K562 (cell line): ENCODE results near the gene DDX54. TPM values are rescaled to one million over a fixed set of nuclear protein-coding genes. Genes with fewer than 3 reads are reported as not detected.

Source experiments
- ATAC-seq: fragments of 200-7000 bp; cut with Tn5 transposase; 3 replicates; pipeline ENCODE4 v1.9.1; 2020; ENCODE audit warnings: moderate library complexity
- BruUV-seq: library from RNA; stranded (reverse); fragments of 400-500 nt; replicated peaks from 2 replicates; lab custom pipeline; 2021; lab: Mats Ljungman, UMichigan
- CTCF ChIA-PET: fragments of 300-600 bp; formaldehyde crosslinking; extraction: SDS; loops from one replicate; lab custom pipeline; 2021; ENCODE audit warnings: low intra/inter-chr PET ratio; lab: Yijun Ruan, JAX
- POLR2A ChIA-PET: fragments of 300-600, 350-650 bp; sonication (Branson Sonifier 250); formaldehyde crosslinking; extraction: SDS; loops from one replicate; lab custom pipeline; 2021; ENCODE audit warnings: antibody characterized with exemption, inconsistent platforms; lab: Yijun Ruan, JAX
- DNase-seq, 4 experiments: peaks; one replicate each; pipeline versions ENCODE4 v3.0.0 to v3.0.0-alpha.2; 2011 to 2018; ENCODE audit warnings: low spot score in 3 of 4, mixed read lengths in 3 of 4; ENCODE audit errors: extremely low read depth in 1 of 4
- FAIRE-seq: peaks from 2 replicates; lab custom pipeline; 2011; peaks lifted over from hg19 to GRCh38; lab: Jason Lieb, UNC
- H2AFZ ChIP-seq: 2 replicates; pipeline ENCODE4 v1.6.0; 2011; ENCODE audit warnings: low read depth, low read length, control low read depth, inconsistent platforms
- H3K27ac ChIP-seq: fragments of 200-600 bp; 3 replicates; pipeline ENCODE4 v1.8.0; 2011; ENCODE audit warnings: low read depth, mild to moderate bottlenecking, control low read depth, inconsistent platforms, low read length, moderate library complexity, mixed read lengths; ENCODE audit errors: extremely low read depth
- H3K27me3 ChIP-seq, 2 experiments: fragments of 300-600 bp in 1 of 2; 2 replicates in 1 of 2; 3 replicates in 1 of 2; pipeline versions ENCODE4 v1.6.0 to v1.8.0; 2011; ENCODE audit warnings: inconsistent platforms in 2 of 2, low read length in 2 of 2, mild to moderate bottlenecking in 1 of 2, mixed read lengths in 1 of 2, moderate library complexity in 1 of 2; ENCODE audit not compliant: control insufficient read depth in 2 of 2, insufficient read depth in 2 of 2
- H3K36me3 ChIP-seq: fragments of 300-600 bp; 3 replicates; pipeline ENCODE4 v1.8.0; 2011; ENCODE audit warnings: mild to moderate bottlenecking, low read length, inconsistent platforms; ENCODE audit not compliant: control insufficient read depth, insufficient read depth
- H3K4me1 ChIP-seq, 2 experiments: fragments of 200-600 bp in 1 of 2; replicated peaks in 1 of 2; 2 replicates in 1 of 2; 3 replicates in 1 of 2; pipeline versions ENCODE4 v1.5.1 to v1.8.0; 2011; ENCODE audit warnings: inconsistent platforms in 2 of 2, low read length in 2 of 2, mild to moderate bottlenecking in 1 of 2, mixed read lengths in 1 of 2, moderate library complexity in 1 of 2; ENCODE audit not compliant: control insufficient read depth in 2 of 2, insufficient read depth in 2 of 2
- H3K4me2 ChIP-seq: 2 replicates; pipeline ENCODE4 v1.6.1; 2011; ENCODE audit warnings: low read length, control low read depth, inconsistent platforms, mixed read lengths; ENCODE audit not compliant: insufficient read depth
- H3K4me3 ChIP-seq: fragments of 200-600 bp; sonication (generic), shearing (Covaris generic); 2 replicates; pipeline ENCODE4 v1.5.1; 2016; ENCODE audit warnings: control low read depth, inconsistent platforms
- H3K79me2 ChIP-seq: fragments of 200-600 bp; 3 replicates; pipeline ENCODE4 v1.8.0; 2011; ENCODE audit warnings: low read length, inconsistent platforms; ENCODE audit not compliant: control insufficient read depth, insufficient read depth
- H3K9ac ChIP-seq, 2 experiments: 2 replicates each; pipeline versions ENCODE4 v1.6.0 to v1.6.1; 2011; ENCODE audit warnings: low read depth in 2 of 2, low read length in 2 of 2, control low read depth in 1 of 2, inconsistent platforms in 1 of 2, mild to moderate bottlenecking in 1 of 2, mixed read lengths in 1 of 2; ENCODE audit not compliant: insufficient read depth in 1 of 2
- H3K9me1 ChIP-seq: one replicate; pipeline ENCODE4 v1.6.0; 2011; ENCODE audit warnings: inconsistent platforms, mild to moderate bottlenecking, low read length, moderate library complexity; ENCODE audit not compliant: control insufficient read depth, insufficient read depth
- H3K9me3 ChIP-seq: replicated peaks from 2 replicates; pipeline ENCODE4 v1.5.1; 2011; ENCODE audit warnings: low read depth, low read length, inconsistent platforms; ENCODE audit not compliant: control insufficient read depth, insufficient read depth
- H4K20me1 ChIP-seq: replicated peaks from 2 replicates; pipeline ENCODE4 v1.6.1; 2011; ENCODE audit warnings: low read length, inconsistent platforms, mixed read lengths; ENCODE audit not compliant: control insufficient read depth, insufficient read depth
- CUX1 ChIP-seq: fragments of 200-800 bp; sonication (Bioruptor generic); IDR thresholded peaks from 2 replicates; pipeline ENCODE4 v1.6.1; 2016; ENCODE audit warnings: missing genetic modification characterization, missing compliant biosample characterization
- FOXJ3 ChIP-seq: sonication (generic); formaldehyde crosslinking; IDR thresholded peaks from 2 replicates; pipeline ENCODE4 v1.4.0; 2020; ENCODE audit warnings: mild to moderate bottlenecking, missing genetic modification reagents
- HNRNPK ChIP-seq: fragments of 200-400 bp; formaldehyde crosslinking; IDR thresholded peaks from one replicate; pipeline ENCODE4 v1.6.1; 2018; ENCODE audit warnings: mild to moderate bottlenecking, low read depth, low read length; ENCODE audit not compliant: poor library complexity, severe bottlenecking
- MLLT1 ChIP-seq, 2 experiments: fragments of 450-650 bp; IDR thresholded peaks; 2 replicates each; pipeline ENCODE4 v1.6.1; 2016
- PHF20 ChIP-seq: fragments of 450-650 bp; IDR thresholded peaks from 2 replicates; pipeline ENCODE4 v1.6.1; 2018; ENCODE audit not compliant: partially characterized antibody
- ZBTB5 ChIP-seq: fragments of 450-650 bp; IDR thresholded peaks from 2 replicates; pipeline ENCODE4 v1.6.1; 2017; ENCODE audit warnings: antibody characterized with exemption
- WGBS: fragments of 100-300 bp; shearing (Covaris generic); methylation state at CpG from one replicate; pipeline ENCODE4 v1.1.6; 2016; ENCODE audit warnings: low coverage, mixed read lengths; ENCODE audit not compliant: insufficient coverage; ENCODE audit errors: missing lambda C conversion rate; 5-methylcytosine and 5-hydroxymethylcytosine counted together
- in situ Hi-C: fragments of 300-500 bp; cut with MboI; formaldehyde crosslinking; loops from 4 replicates; pipeline ENCODE4 v1.15.0; 2018; ENCODE audit warnings: inconsistent platforms, mixed read lengths
- intact Hi-C: fragments of 100-400 bp; cut with micrococcal nuclease; formaldehyde crosslinking; loops from 2 replicates; pipeline ENCODE4 v1.14.2; 2022
- polyA plus RNA-seq, 8 experiments: library from polyadenylated mRNA; depleted of rRNA in 4 of 8; stranded (reverse) in 5 of 8; unstranded in 3 of 8; fragments of >200 nt; fragmentation: Nextera tagmentation in 2 of 8; fragmentation: Illumina TruSeq in 1 of 8; extraction: Ambion mirVana in 2 of 8; extraction: Trizol in 1 of 8; gene quantifications; 2 replicates each; pipeline versions ENCODE4 v1.2.1 to v1.2.3, GENCODE V29; 2011 to 2014; ENCODE audit warnings: inconsistent platforms in 1 of 8, missing spikeins in 1 of 8
- total RNA-seq, 7 experiments: library from RNA; depleted of rRNA in 6 of 7; stranded (reverse); fragments of >200 nt in 6 of 7; fragmentation: Illumina TruSeq in 2 of 7; extraction: Trizol in 2 of 7; gene quantifications; 2 replicates each; pipeline versions ENCODE4 v1.2.1 to v1.2.3, GENCODE V29; 2011 to 2021; ENCODE audit warnings: low replicate concordance in 1 of 7

The DDX54 gene
- total and polyA plus RNA-seq, 9 of the 15 experiments (the other 6 are each of a cell fraction or from before 2014, with no cell fraction given), result 1.4 to 135 (median 51.4) TPM

- peaks cover 90% of the 10 kb centered on the region for H3K36me3 ChIP-seq
- POLR2A ChIA-PET, result no interaction called here
- H3K27ac ChIP-seq, result no peak overlapping the region
These were observed 12.1 kb downstream of the DDX54 start for GRCh38 chr12:113173081-113173698.

More at GRCh38 chr12:113173081-113173698, 12.1 kb downstream of the DDX54 start:
- H3K79me2 ChIP-seq, result no peaks in the 10 kb centered on the region; the same call in 2 of the 3 replicates
- ATAC-seq (no peak), FAIRE-seq (no peak), DNase-seq (no peak)
- in situ Hi-C loops (loop anchor here (5.0 kb wide), 1 partner anchor 126 kb away; no protein-coding TSS in a partner anchor), intact Hi-C loops (no loop called here)
- TF ChIP-seq FOXJ3 (CRISPR knock-in tag) (no peak), MLLT1 (IDR thresholded peaks at IDR 0.05) (no peak), CUX1 (no peak), ZBTB5 (no peak), PHF20 (no peak), HNRNPK (no peak)
- peaks cover 0 to 6% of the 10 kb centered on the region in 2 experiments; a peak in 2 of 5 replicates for H3K4me1 ChIP-seq
- no peak overlapping the region for H3K4me2 ChIP-seq
- H3K9me3 ChIP-seq, result no peaks in the 10 kb centered on the region
- no peaks in the 10 kb centered on the region for H3K27me3 ChIP-seq
- H3K9me1 ChIP-seq, result peaks cover 2% of the 10 kb centered on the region
- no peak overlapping the region for H3K4me3 ChIP-seq
- 97% methylated on average over 7 of the region's 7 CpGs for WGBS
- no peak overlapping the region for H2AFZ ChIP-seq
- no peak overlapping the region for H3K9ac ChIP-seq
- no TSS peak for BruUV-seq
- CTCF ChIA-PET, result interaction anchor here (2.1 to 3.8 kb wide), 2 partner anchors 125 to 180 kb away, joined by 8 to 21 read pairs; no protein-coding TSS in a partner anchor
- H4K20me1 ChIP-seq, result no peaks in the 10 kb centered on the region; the same call in 1 of the 2 replicates
